GM12874 (cell line): Measurements from ENCODE around the gene ABCD3.

Source experiments
- TF ChIP-seq, protein P1 (sequence below): IDR thresholded peaks from 2 replicates; pipeline ENCODE4 v1.5.1; 2011; ENCODE audit warnings: low read depth, mild to moderate bottlenecking, control low read depth, low read length, moderate library complexity; ENCODE audit not compliant: insufficient read depth

The ABCD3 gene

DNA sequence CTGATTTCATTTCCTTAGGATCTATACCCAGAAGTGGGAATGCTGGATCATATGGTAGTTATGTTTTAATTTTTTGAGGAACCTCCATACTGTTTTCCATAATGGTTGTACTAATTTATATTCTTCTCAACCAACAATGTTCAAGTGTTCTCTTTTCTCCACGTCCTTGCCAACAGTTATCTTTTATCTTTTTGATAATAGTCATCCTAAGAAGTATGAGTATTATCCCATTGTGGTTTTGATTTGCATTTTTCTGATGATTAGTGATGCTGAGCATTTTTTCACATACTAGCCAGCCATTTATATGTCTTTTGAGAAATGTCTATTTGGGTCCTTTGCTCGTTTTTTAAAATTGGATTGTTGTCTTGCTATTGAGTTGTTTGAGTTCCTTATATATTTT is 38.5 kb downstream of the ABCD3 start:
- TF ChIP-seq, protein P1, sequence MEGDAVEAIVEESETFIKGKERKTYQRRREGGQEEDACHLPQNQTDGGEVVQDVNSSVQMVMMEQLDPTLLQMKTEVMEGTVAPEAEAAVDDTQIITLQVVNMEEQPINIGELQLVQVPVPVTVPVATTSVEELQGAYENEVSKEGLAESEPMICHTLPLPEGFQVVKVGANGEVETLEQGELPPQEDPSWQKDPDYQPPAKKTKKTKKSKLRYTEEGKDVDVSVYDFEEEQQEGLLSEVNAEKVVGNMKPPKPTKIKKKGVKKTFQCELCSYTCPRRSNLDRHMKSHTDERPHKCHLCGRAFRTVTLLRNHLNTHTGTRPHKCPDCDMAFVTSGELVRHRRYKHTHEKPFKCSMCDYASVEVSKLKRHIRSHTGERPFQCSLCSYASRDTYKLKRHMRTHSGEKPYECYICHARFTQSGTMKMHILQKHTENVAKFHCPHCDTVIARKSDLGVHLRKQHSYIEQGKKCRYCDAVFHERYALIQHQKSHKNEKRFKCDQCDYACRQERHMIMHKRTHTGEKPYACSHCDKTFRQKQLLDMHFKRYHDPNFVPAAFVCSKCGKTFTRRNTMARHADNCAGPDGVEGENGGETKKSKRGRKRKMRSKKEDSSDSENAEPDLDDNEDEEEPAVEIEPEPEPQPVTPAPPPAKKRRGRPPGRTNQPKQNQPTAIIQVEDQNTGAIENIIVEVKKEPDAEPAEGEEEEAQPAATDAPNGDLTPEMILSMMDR = no peak

DNA sequence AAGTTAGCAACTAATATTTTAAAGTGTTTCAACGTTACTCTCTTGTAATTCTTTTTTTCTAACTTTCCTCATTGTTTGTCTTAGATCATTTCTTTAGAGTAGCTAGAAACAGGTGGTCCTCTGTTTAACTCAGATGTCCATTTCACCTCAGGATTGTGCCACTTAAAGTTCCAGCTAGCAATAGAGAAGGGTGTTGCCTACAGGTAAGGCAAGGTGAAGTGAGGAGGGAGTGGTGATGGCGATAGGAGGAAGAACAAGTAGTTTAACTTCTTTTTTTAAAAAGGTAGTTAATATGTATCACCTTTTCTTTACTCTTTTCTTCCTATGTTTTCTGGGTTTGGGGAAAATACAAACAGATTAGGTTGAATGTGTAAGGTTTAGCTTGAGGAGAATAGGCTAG is 44.4 kb downstream of the ABCD3 start:
- TF ChIP-seq, protein P1 = no peak

DNA sequence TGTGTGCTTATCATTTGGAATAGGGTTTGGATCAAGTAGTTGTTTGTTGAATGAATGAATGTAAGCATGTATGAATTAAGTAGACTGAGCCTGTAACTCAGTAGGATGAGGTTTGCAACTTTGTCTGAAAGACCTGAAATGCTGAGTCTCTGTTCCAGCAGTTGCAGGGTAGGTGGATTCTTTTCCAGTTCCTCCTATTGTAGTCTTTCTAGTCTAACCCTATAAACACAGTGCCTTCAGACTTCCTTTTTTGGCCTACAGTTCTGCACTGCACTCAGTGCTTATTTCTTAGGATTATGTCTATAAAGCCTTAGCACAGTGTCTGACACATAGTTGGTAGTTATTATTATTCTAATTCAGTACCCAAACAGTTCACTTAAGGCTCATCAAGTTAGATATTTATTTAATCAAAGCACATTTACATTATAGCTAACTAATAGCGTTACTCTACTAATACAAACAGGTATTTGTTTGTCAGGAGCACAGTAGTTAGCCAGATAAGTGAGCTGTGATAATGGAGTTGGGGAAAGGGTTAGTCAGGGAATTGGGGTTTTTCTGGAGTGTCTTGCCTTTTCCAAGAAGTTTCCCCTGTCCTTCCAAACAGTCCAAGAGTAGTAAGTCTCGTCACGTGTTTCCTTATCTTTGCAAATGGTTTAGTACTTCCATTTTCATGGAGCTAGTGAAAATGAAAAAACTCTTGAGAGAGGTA is 45.0 kb downstream of the ABCD3 start:
- TF ChIP-seq, protein P1 = no peak

DNA sequence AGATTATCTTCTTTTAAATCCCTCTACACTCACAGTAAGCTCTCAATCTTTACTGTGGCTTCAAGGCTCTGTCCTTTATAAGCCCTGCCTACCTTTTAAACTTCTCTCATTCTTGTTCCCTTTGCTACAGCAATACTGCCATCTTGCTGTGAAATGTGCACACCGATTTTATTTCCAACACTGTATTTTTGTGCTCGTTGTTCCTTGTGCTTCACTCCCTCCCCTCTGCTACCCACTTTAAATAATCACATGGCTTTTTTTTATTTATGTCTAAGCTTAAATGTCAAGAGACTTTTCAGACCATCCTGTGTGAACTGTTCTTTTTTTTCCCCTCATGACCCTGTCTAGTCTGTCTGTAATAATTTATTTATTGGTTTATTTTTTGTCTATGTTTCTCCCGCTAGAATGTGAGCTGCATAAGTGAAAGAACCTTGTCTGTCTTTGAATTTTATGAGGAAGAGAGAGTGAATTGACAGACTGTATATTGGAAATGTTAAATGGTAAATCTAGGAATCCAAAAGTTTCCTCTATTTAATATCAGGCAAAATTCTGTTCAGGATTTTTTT is 45.7 kb downstream of the ABCD3 start:
- TF ChIP-seq, protein P1 = peak; percentile 30; the same call in 1 of the 2 replicates

DNA sequence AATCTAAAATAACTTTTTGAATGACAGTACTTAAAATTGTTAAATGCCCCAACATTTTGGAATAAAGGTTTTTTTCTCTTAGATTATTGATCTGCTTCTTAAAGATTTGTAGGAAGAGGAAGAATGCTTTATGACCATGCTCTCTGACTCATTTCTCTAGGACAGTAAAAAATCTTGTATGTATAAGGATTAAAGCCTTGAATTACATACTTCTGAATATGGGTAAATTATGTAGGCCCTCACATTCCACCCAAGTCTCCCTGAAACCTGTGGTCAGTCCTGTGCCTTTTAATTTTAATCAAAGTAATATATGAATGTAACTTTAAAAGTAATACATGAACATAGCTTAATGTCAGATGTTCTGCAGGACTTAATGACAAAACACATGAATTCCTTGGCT is 50.5 kb downstream of the ABCD3 start:
- TF ChIP-seq, protein P1 = no peak

DNA sequence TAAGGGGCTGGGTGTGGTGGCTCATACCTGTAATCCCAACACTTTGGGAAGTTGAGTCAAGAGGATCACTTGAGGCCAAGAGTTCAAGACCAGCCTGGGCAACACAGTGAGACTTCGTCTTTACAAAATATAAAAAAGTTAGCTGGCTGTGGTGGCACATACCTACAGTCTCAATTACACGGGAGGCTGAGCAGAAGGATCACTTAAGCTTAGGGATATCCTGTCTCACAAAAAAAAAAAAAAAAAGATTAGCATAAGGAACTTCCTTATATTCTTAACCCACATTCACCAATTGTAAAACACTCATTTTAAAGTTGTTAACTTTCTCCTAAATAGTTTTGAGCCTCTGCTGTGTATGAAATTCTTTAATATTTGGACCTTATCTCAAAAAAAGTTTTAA is 53.1 kb downstream of the ABCD3 start:
- TF ChIP-seq, protein P1 = no peak

DNA sequence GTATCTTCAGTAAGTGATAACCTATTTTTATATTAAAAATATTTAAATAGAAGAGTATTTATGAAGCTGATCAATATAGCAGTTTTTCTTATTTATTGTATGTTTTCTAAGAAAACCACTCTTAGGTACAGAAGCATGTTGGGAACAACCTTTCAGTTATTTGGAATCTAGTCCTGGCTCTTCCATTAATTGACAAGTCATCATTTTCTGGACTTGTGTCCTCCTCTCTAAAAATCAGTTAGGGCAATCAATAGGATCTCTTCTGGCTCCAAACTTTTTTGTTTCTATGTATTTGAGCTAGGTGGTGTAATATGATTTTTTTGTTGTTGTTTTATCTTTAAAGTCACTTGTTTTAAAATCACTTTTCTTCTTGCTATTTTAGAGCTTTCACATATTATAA is 57.0 kb downstream of the ABCD3 start:
- TF ChIP-seq, protein P1 = no peak
